Neutrophil (primary cell): Measurements from ENCODE around the gene ASB6.

Experiments used
- H3K27ac ChIP-seq: fragments of 200-600 bp; sonication (generic); 2 replicates; pipeline ENCODE4 v1.5.1; 2016; ENCODE audit warnings: mild to moderate bottlenecking, moderate library complexity
- H3K27me3 ChIP-seq: fragments of 200-600 bp; sonication (generic); 2 replicates; pipeline ENCODE4 v1.6.0; 2016; ENCODE audit warnings: mild to moderate bottlenecking
- H3K36me3 ChIP-seq: fragments of 200-600 bp; sonication (generic); 2 replicates; pipeline ENCODE4 v1.5.1; 2017
- H3K4me1 ChIP-seq, 2 experiments: fragments of 200-600 bp in 1 of 2; sonication (generic) in 1 of 2; 1 replicate in 1 of 2; 2 replicates in 1 of 2; pipeline versions ENCODE4 v1.5.1 to v1.6.1; 2013 to 2016; ENCODE audit warnings: low read depth in 1 of 2, low read length in 1 of 2, mild to moderate bottlenecking in 1 of 2, moderate library complexity in 1 of 2; ENCODE audit not compliant: control insufficient read depth in 1 of 2, insufficient read depth in 1 of 2
- H3K4me3 ChIP-seq, 2 experiments: fragments of 200-600 bp in 1 of 2; sonication (generic) in 1 of 2; 1 replicate in 1 of 2; 2 replicates in 1 of 2; pipeline ENCODE4 v1.5.1; 2013 to 2016; ENCODE audit warnings: low read depth in 1 of 2, low read length in 1 of 2, mild to moderate bottlenecking in 1 of 2, moderate library complexity in 1 of 2
- H3K9me3 ChIP-seq: fragments of 200-600 bp; sonication (generic); 2 replicates; pipeline ENCODE4 v1.5.1; 2016
- TF ChIP-seq, protein P1 (sequence below): fragments of 200-600 bp; sonication (generic); IDR thresholded peaks from 2 replicates; pipeline ENCODE4 v1.5.1; 2016; ENCODE audit warnings: antibody characterized with exemption

The ASB6 gene

DNA sequence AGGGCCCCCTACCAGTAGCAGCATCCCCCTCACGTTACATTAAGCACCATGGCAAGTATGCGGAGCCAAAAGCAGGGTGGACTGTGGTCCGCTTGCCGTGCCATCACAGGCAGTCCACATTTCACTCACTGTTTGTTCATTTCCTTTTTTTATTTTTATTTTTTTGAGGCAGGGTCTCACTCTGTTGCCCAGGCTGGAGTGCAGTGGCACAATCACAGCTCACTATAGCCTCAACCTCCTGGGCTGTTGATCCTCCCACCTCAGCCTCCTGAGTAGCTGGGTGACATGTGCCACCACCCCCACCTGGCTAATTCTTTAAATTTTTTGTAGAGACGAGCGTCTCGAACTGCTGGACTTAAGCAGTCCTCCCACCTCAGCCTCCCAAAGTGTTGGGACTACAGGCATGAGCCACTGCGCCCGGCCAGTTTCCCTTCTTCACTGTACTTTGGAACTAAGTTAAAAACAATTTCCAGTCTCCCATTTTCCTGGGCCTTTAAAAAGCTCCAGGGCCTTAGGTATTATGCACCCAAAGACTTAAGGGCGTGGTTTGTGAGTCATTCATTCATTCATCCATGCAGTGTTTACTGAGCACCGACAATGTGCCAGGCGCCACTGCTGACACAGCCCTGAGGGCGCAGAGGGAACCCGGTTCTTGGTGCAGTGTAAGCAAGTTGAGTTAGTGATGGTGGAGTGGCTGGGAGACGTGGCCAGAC, 43.4 kb upstream of the ASB6 start:
- Histone ChIP-seq H3K4me1 (no peaks in the 10 kb centered on the region), H3K4me3 (no peak overlapping the region), H3K36me3 (no peaks in the 10 kb centered on the region), H3K9me3 (no peaks in the 10 kb centered on the region), H3K27ac (no peak overlapping the region), H3K27me3 (peaks cover 22% of the 10 kb centered on the region)
- TF ChIP-seq, protein P1, sequence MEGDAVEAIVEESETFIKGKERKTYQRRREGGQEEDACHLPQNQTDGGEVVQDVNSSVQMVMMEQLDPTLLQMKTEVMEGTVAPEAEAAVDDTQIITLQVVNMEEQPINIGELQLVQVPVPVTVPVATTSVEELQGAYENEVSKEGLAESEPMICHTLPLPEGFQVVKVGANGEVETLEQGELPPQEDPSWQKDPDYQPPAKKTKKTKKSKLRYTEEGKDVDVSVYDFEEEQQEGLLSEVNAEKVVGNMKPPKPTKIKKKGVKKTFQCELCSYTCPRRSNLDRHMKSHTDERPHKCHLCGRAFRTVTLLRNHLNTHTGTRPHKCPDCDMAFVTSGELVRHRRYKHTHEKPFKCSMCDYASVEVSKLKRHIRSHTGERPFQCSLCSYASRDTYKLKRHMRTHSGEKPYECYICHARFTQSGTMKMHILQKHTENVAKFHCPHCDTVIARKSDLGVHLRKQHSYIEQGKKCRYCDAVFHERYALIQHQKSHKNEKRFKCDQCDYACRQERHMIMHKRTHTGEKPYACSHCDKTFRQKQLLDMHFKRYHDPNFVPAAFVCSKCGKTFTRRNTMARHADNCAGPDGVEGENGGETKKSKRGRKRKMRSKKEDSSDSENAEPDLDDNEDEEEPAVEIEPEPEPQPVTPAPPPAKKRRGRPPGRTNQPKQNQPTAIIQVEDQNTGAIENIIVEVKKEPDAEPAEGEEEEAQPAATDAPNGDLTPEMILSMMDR: no peak

DNA sequence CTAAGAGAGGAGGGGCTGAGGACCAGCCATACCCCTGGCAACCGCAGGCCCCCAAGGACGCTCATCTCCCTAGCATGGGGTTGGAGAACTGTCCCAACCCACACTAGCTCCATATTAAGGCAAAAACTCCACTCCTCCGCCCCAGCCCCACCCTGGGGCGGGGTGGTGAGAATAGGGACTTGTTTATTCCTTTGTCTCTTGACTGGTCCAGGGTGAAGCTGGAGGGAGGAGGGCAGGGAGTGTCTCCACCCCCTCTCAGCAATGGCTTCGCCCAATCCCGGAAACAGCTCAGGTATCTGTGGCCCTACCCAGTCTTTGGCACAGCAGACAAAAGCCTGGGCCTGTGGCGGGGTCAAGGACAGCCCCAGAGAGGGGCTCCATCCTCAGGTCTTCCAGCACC, 40.4 kb upstream of the ASB6 start:
- H3K9me3 ChIP-seq: no peaks in the 10 kb centered on the region
- H3K4me3 ChIP-seq: no peak overlapping the region
- no peaks in the 10 kb centered on the region for H3K36me3 ChIP-seq
- peaks cover 34% of the 10 kb centered on the region for H3K27me3 ChIP-seq
- H3K27ac ChIP-seq: no peak overlapping the region
- TF ChIP-seq, protein P1: no peak
- H3K4me1 ChIP-seq: no peaks in the 10 kb centered on the region

DNA sequence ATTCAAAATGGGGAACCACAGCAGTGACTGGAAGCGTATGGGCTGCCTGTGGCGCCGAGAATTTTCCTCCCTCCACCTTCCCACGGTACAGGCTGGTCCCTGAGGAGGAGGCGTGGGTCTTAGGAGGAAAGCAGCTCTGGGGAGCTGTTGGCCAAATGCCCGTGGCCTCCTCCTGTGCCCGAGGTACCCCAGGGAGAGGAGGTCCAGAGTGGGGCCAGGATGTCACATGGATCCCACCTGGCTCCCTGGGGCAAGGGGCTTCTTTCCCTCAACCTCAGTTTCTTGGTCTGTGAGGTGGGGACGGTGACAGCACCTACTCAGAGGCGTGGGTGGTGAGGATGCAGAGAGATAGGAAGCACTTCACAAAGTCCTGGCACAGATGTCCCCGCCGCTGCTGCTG, 40.0 kb upstream of the ASB6 start:
- TF ChIP-seq, protein P1: no peak
- Histone ChIP-seq H3K9me3 (no peaks in the 10 kb centered on the region), H3K4me3 (no peak overlapping the region), H3K36me3 (no peaks in the 10 kb centered on the region), H3K27me3 (peaks cover 39% of the 10 kb centered on the region), H3K27ac (no peak overlapping the region), H3K4me1 (no peaks in the 10 kb centered on the region)

DNA sequence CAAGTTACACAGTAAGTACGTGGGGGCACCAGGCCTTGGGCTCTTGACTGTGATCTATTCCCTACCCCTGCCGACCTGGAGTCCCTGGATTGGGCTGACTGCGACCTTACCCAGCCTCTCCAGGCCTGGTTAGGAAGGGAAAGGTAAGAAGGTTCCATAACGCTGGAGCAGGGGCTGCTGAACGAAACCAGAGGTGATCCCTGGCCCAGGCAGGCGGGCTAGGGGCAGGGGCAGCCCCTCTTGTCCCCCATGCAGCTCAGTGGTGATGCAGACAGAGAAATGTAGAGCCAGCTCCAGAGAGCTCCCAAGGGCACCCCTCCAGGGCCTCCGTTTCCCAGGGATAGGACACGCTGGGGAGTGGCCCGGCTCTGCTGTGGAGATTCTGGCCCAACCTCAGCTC, 37.6 kb upstream of the ASB6 start:
- TF ChIP-seq, protein P1: no peak
- Histone ChIP-seq H3K9me3 (no peaks in the 10 kb centered on the region), H3K36me3 (no peaks in the 10 kb centered on the region), H3K4me3 (no peak overlapping the region), H3K27me3 (peaks cover 54% of the 10 kb centered on the region), H3K27ac (no peak overlapping the region), H3K4me1 (no peaks in the 10 kb centered on the region)

DNA sequence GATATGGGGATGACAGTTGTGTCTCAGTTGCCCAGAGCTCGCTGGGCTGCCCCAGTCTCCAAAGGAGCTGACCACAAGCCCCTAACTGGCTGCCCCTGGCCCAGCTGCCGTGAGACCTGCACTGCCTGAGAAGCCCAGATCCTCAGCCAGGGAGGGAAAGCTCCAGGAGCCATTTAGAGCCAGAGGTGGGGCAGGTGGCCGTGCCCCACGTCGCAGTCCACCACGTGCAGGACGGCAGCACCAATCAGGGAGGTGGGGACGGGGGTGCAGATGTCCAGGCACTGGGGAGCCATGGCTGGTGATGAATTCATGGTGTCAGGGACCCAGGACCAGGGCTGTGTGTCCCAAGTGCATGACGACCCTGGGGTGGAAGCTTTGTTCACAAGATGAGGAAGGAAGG, 36.9 kb upstream of the ASB6 start:
- peaks cover 60% of the 10 kb centered on the region for H3K27me3 ChIP-seq
- H3K27ac ChIP-seq: no peak overlapping the region
- no peaks in the 10 kb centered on the region for H3K36me3 ChIP-seq
- H3K4me3 ChIP-seq: no peak overlapping the region
- no peaks in the 10 kb centered on the region for H3K4me1 ChIP-seq
- H3K9me3 ChIP-seq: no peaks in the 10 kb centered on the region
- TF ChIP-seq, protein P1: no peak
